Measurements from ENCODE around the gene BCL3. TPM values are rescaled to one million over a fixed set of nuclear protein-coding genes. Genes with fewer than 3 reads are reported as not detected.
A peak's percentile ranks its signal among the peaks of the same experiment; 100 is the strongest.
"Not testable (repeated sequence)": the region's sequence is repeated elsewhere in the genome, so short reads cannot be mapped to it uniquely, and the experiment has no call there.

BCL3 gene
- total RNA-seq, 2 donors from 2014 or later, result 81.5 to 103 TPM

GRCh38 chr19:44719262-44719701 is 29.2 kb upstream of the BCL3 start:
- no peak for ATAC-seq
- no peak for DNase-seq
- intact Hi-C loops (cut with DNase I, micrococcal nuclease), result loop anchor here in 1 of 2 donors (10.0 kb wide), 1 partner anchor 126 kb away; the partner anchor contains the start of gene NECTIN2

GRCh38 chr19:44720396-44720795 is 28.1 kb upstream of the BCL3 start:
- ATAC-seq, DNase-seq: not testable (repeated sequence)
- intact Hi-C loops (cut with DNase I, micrococcal nuclease), result loop anchor here (5.0 to 10.0 kb wide), 2 partner anchors 52 to 54 kb away; partner anchors contain the start of gene CBLC (in 1 of the 2)

GRCh38 chr19:44720945-44721344 is 27.6 kb upstream of the BCL3 start:
- ATAC-seq (no peak), DNase-seq (no peak)
- intact Hi-C loops (cut with DNase I, micrococcal nuclease), result loop anchor here (5.0 to 10.0 kb wide), 2 partner anchors 51 to 54 kb away; partner anchors contain the start of gene CBLC (in 1 of the 2)

- DNase-seq, ATAC-seq: not testable (repeated sequence)
- intact Hi-C loops (cut with DNase I, micrococcal nuclease), result loop anchor here (5.0 to 10.0 kb wide), 2 partner anchors 51 to 53 kb away; partner anchors contain the start of gene CBLC (in 1 of the 2)
Measured at GRCh38 chr19:44721369-44721768, 27.1 kb upstream of the BCL3 start.

GRCh38 chr19:44722131-44723121 is 26.1 kb upstream of the BCL3 start:
- no peak for DNase-seq
- ATAC-seq, result no peak
- intact Hi-C loops (cut with DNase I, micrococcal nuclease), result loop anchor here (5.0 to 10.0 kb wide), 2 partner anchors 50 to 52 kb away; partner anchors contain the start of gene CBLC (in 1 of the 2)

- ATAC-seq (peak; percentile 17), DNase-seq (no peak)
- intact Hi-C loops (cut with DNase I, micrococcal nuclease), result loop anchor here (5.0 to 10.0 kb wide), 2 partner anchors 49 to 51 kb away; partner anchors contain the start of gene CBLC (in 1 of the 2)
Measured at GRCh38 chr19:44723299-44723951, 25.1 kb upstream of the BCL3 start.

GRCh38 chr19:44723952-44724319 is 24.6 kb upstream of the BCL3 start:
- peak; percentile 64 for ATAC-seq
- intact Hi-C loops (cut with DNase I, micrococcal nuclease), result loop anchor here (5.0 to 10.0 kb wide), 2 partner anchors 48 to 51 kb away; partner anchors contain the start of gene CBLC (in 1 of the 2)

GRCh38 chr19:44725251-44725650 is 23.3 kb upstream of the BCL3 start:
- ATAC-seq, result peak; percentile 83
- intact Hi-C loops (cut with DNase I, micrococcal nuclease), result loop anchor here in 1 of 2 donors (10.0 kb wide), 1 partner anchor 50 kb away; the partner anchor contains the start of gene CBLC
- DNase-seq, result peak; percentile 87 to 94

More at GRCh38 chr19:44723952-44724319, 24.6 kb upstream of the BCL3 start:
- peak; percentile 82 to 86 for DNase-seq

GRCh38 chr19:44725684-44726083 is 22.8 kb upstream of the BCL3 start:
- intact Hi-C loops (cut with DNase I, micrococcal nuclease), result loop anchor here in 1 of 2 donors (10.0 kb wide), 1 partner anchor 49 kb away; the partner anchor contains the start of gene CBLC
- ATAC-seq, result peak; percentile 62
- DNase-seq, result peak; percentile 65 to 82

GRCh38 chr19:44726465-44726864 is 22.0 kb upstream of the BCL3 start:
- no peak for DNase-seq
- ATAC-seq, result no peak
- intact Hi-C loops (cut with DNase I, micrococcal nuclease), result loop anchor here in 1 of 2 donors (10.0 kb wide), 1 partner anchor 48 kb away; the partner anchor contains the start of gene CBLC

- intact Hi-C loops (cut with DNase I, micrococcal nuclease), result loop anchor here in 1 of 2 donors (10.0 kb wide), 1 partner anchor 47 kb away; the partner anchor contains the start of gene CBLC
- no peak for DNase-seq
- ATAC-seq, result no peak
Measured at GRCh38 chr19:44728178-44728577, 20.3 kb upstream of the BCL3 start.

- DNase-seq (no peak), ATAC-seq (no peak)
- intact Hi-C loops (cut with DNase I, micrococcal nuclease), result loop anchor here in 1 of 2 donors (10.0 kb wide), 1 partner anchor 45 kb away; the partner anchor contains the start of gene CBLC
Measured at GRCh38 chr19:44729516-44730033, 18.9 kb upstream of the BCL3 start.

GRCh38 chr19:44731081-44731480 is 17.4 kb upstream of the BCL3 start:
- intact Hi-C loops (cut with DNase I, micrococcal nuclease), result no loop called here
- DNase-seq, result peak in 1 of 2 donors; percentile 57
- peak; percentile 75 for ATAC-seq

- intact Hi-C loops (cut with DNase I, micrococcal nuclease), result no loop called here
- no peak for ATAC-seq
- DNase-seq, result no peak
Measured at GRCh38 chr19:44731622-44732021, 16.9 kb upstream of the BCL3 start.

- intact Hi-C loops (cut with DNase I, micrococcal nuclease), result no loop called here
- ATAC-seq (peak; percentile 13), DNase-seq (peak in 1 of 2 donors; percentile 30)
Measured at GRCh38 chr19:44732235-44733014, 16.1 kb upstream of the BCL3 start.

- no peak for ATAC-seq
- intact Hi-C loops (cut with DNase I, micrococcal nuclease), result no loop called here
- no peak for DNase-seq
Measured at GRCh38 chr19:44734357-44734756, 14.2 kb upstream of the BCL3 start.

GRCh38 chr19:44735011-44735410 is 13.5 kb upstream of the BCL3 start:
- ATAC-seq (peak; percentile 59), DNase-seq (no peak)
- intact Hi-C loops (cut with DNase I, micrococcal nuclease), result no loop called here
